ENCODE measurements around the gene NCOR1. TPM values are rescaled to one million over a fixed set of nuclear protein-coding genes. Genes with fewer than 3 reads are reported as not detected.

Gene NCOR1
- total RNA-seq, 2 experiments from 2014 or later = 68.0 to 134 TPM

DNA sequence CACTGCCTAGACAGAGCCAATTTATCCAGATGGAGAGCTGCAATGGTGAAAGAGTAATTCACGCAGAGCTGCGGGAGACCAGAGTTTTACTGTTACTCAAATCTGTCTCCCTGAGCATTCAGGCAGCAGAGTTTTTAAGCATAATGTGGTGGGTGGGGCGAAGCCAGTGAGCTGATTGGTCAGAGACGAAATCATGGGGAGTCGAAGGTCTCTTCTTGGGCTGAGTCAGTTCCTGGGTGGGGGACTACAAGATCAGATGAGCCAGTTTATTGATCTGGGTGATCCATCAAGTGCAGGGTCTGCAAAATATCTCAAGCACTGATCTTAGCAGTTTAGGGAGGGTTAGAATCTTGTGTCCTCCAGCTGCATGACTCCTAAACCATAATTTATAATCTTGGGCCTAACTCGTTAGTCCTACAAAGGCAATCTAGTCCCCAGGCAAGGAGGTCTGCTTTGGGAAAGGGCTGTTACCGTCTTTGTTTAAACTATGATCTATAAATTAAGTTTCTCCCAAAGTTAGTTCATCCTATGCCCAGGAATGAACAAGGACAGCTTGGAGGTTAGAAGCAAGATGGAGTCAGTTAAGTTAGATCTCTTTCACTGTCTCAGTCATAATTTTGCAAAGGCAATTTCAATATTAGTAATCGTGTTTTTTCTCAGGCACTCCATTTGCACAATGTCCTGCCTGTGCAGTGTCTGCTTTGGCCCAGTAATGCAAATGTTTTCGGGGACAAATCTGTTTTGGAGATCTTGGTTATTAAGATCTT lies 28.6 kb upstream of the NCOR1 start:
- no TSS peak for BruUV-seq (replicated peaks)

GRCh38 chr17:16243385-16243784 lies 28.1 kb upstream of the NCOR1 start:
- H4K20me1 ChIP-seq (ENCODE audit: insufficient read depth, low read length) = no peaks in the 10 kb centered on the region
- peaks cover 7% of the 10 kb centered on the region; the same call in 1 of the 2 replicates for H3K36me3 ChIP-seq (ENCODE audit: insufficient read depth, low read length)
- no peak for TF ChIP-seq EZH2phosphoT487 (IDR thresholded peaks at IDR 0.05; ENCODE audit: borderline replicate concordance, low read depth, low read length)
- H3K9me3 ChIP-seq (ENCODE audit: low read length) = no peaks in the 10 kb centered on the region
- intact Hi-C loops (cut with micrococcal nuclease; ENCODE audit: unreplicated experiment) = no loop called here
- BruUV-seq (replicated peaks) = no TSS peak
- no peaks in the 10 kb centered on the region for H3K9me2 ChIP-seq (ENCODE audit: insufficient read depth, low read length)
- no peaks in the 10 kb centered on the region for H3K4me1 ChIP-seq (ENCODE audit: insufficient read depth, low read length, poor library complexity, severe bottlenecking)
- POLR2A ChIA-PET = no interaction called here
- CTCF ChIA-PET (ENCODE audit: unreplicated experiment) = no interaction called here
- H3K27ac ChIP-seq (ENCODE audit: low read depth, low read length, poor library complexity, severe bottlenecking) = no peak overlapping the region
- H3K4me3 ChIP-seq (ENCODE audit: low read depth, low read length, poor library complexity, severe bottlenecking) = no peak overlapping the region
- no peak for DNase-seq (ENCODE audit: low spot score)
- H3K4me2 ChIP-seq (ENCODE audit: low read length) = no peak overlapping the region
- H2AFZ ChIP-seq (ENCODE audit: low read length) = no peak overlapping the region
- no peaks in the 10 kb centered on the region for H3K79me2 ChIP-seq (ENCODE audit: insufficient read depth, low read depth, low read length)

More for the DNA sequence above, 28.6 kb upstream of the NCOR1 start:
- H2AFZ ChIP-seq (ENCODE audit: low read length) = no peak overlapping the region
- no peaks in the 10 kb centered on the region for H3K4me1 ChIP-seq (ENCODE audit: insufficient read depth, low read length, poor library complexity, severe bottlenecking)
- TF ChIP-seq CTCF (conservative IDR thresholded peaks at IDR 0.05; ENCODE audit: low read length) (no peak), EZH2phosphoT487 (IDR thresholded peaks at IDR 0.05; ENCODE audit: borderline replicate concordance, low read depth, low read length) (no peak)
- no peak overlapping the region for H3K4me3 ChIP-seq (ENCODE audit: low read depth, low read length, poor library complexity, severe bottlenecking)
- DNase-seq (ENCODE audit: low spot score) = no peak
- no peaks in the 10 kb centered on the region for H3K9me2 ChIP-seq (ENCODE audit: insufficient read depth, low read length)
- no peaks in the 10 kb centered on the region for H3K9me3 ChIP-seq (ENCODE audit: low read length)
- no peak overlapping the region for H3K27ac ChIP-seq (ENCODE audit: low read depth, low read length, poor library complexity, severe bottlenecking)
- POLR2A ChIA-PET = no interaction called here
- CTCF ChIA-PET (ENCODE audit: unreplicated experiment) = no interaction called here
- peaks cover 13% of the 10 kb centered on the region; the same call in 1 of the 2 replicates for H3K36me3 ChIP-seq (ENCODE audit: insufficient read depth, low read length)
- H3K79me2 ChIP-seq (ENCODE audit: insufficient read depth, low read depth, low read length) = no peaks in the 10 kb centered on the region
- H3K4me2 ChIP-seq (ENCODE audit: low read length) = no peak overlapping the region
- intact Hi-C loops (cut with micrococcal nuclease; ENCODE audit: unreplicated experiment) = no loop called here
- no peaks in the 10 kb centered on the region for H4K20me1 ChIP-seq (ENCODE audit: insufficient read depth, low read length)

DNA sequence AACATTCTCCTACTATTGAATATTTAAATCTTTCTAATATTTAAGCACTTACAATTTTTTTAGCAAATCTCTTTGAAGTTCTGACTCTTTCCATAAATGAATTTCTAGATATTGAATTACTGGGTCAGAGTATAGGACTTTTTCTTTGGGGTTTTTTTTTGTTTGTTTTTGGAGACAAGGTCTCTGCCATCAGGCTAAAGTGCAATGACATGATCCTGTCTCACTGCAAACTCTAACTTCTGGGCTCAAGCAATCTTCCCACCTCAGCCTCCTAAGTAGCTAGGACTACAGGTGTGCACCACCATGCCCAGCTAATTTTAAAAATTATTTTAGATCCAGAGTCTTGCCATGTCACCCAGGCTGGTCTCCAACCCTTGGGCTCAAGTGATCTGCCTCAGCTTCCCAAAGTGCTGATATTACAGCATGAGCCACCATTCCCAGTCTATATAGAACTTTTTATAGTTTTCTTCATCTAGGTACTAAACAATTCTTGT lies 26.6 kb upstream of the NCOR1 start:
- ChIA-PET POLR2A (interaction anchor here (0.7 kb wide), 1 partner anchor 277 kb away, joined by 3 read pairs; no protein-coding TSS in a partner anchor), CTCF (ENCODE audit: unreplicated experiment) (no interaction called here)
- no peaks in the 10 kb centered on the region for H3K4me1 ChIP-seq (ENCODE audit: insufficient read depth, low read length, poor library complexity, severe bottlenecking)
- H3K9me3 ChIP-seq (ENCODE audit: low read length) = no peaks in the 10 kb centered on the region
- H3K36me3 ChIP-seq (ENCODE audit: insufficient read depth, low read length) = peaks cover 4% of the 10 kb centered on the region; the same call in 1 of the 2 replicates
- H3K4me3 ChIP-seq (ENCODE audit: low read depth, low read length, poor library complexity, severe bottlenecking) = no peak overlapping the region
- no peak overlapping the region for H2AFZ ChIP-seq (ENCODE audit: low read length)
- no TSS peak for BruUV-seq (replicated peaks)
- no peaks in the 10 kb centered on the region for H4K20me1 ChIP-seq (ENCODE audit: insufficient read depth, low read length)
- no peak for TF ChIP-seq EZH2phosphoT487 (IDR thresholded peaks at IDR 0.05; ENCODE audit: borderline replicate concordance, low read depth, low read length)
- TF ChIP-seq CTCF (conservative IDR thresholded peaks at IDR 0.05; ENCODE audit: low read length) = no peak
- intact Hi-C loops (cut with micrococcal nuclease; ENCODE audit: unreplicated experiment) = no loop called here
- H3K4me2 ChIP-seq (ENCODE audit: low read length) = no peak overlapping the region
- no peaks in the 10 kb centered on the region for H3K9me2 ChIP-seq (ENCODE audit: insufficient read depth, low read length)
- no peak for DNase-seq (ENCODE audit: low spot score)
- no peaks in the 10 kb centered on the region for H3K79me2 ChIP-seq (ENCODE audit: insufficient read depth, low read depth, low read length)
- no peak overlapping the region for H3K27ac ChIP-seq (ENCODE audit: low read depth, low read length, poor library complexity, severe bottlenecking)

Measured in OCI-LY7 (cell line).